ENCODE data around the gene ARHGAP15.
A peak's percentile ranks its signal among the peaks of the same experiment; 100 is the strongest.

The ARHGAP15 gene

DNA sequence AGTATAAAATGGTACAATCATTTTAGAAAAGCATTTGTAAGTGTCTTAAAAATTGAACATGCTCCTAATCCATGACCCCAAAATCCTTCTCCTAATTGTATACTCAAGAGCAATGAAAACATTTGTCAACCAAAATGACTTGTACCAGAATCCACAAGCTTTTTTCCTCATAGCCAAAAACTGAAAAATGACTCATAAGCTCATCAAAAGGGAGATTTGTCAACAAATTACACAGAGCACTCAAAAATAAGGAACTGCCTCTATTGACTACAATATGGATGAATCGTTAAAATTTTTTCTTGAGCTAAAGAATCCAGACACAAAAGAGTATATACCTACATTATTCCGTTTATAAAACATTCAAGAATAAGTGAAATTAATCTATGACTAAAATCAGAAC, 544.8 kb downstream of the ARHGAP15 start:
- DNase-seq = no peak

DNA sequence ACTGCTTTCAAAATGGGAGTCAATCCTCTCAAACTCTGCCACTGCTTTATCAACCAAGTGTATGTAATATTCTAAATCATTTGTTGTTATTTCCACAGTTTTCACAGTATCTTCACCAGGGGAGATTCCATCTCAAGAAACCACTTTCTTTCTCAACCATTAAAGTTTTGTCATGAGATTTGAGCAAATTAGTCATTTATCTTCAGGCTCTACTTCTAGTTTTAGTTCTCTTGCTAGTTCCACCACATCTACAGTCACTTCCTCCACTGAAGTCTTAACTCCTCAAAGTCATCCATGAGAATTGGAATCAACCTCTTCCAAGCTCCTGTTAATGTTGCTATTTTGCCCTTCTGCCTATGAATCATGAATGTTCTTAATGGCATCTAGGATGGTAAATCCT, 545.8 kb downstream of the ARHGAP15 start:
- DNase-seq = no peak

DNA sequence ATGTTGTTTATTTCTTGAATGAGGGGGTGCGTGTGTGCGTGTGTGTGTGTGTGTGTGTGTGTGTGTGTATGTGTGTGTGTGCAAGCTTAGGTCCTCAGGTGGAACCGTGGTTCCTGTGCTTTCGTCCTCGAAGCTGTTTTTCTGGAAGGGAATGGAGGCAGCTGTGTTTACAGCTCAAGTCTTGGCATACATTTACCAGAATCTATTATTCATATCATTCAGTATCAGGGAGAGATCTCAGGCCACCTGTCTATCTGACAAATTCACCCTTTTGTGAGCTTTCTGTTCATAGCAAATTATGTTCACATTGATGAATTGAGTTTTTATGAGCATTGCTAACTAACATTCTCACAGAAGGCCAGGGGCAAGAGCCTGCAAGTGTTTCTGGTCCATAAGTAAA, 550.4 kb downstream of the ARHGAP15 start:
- DNase-seq = peak; percentile 57

DNA sequence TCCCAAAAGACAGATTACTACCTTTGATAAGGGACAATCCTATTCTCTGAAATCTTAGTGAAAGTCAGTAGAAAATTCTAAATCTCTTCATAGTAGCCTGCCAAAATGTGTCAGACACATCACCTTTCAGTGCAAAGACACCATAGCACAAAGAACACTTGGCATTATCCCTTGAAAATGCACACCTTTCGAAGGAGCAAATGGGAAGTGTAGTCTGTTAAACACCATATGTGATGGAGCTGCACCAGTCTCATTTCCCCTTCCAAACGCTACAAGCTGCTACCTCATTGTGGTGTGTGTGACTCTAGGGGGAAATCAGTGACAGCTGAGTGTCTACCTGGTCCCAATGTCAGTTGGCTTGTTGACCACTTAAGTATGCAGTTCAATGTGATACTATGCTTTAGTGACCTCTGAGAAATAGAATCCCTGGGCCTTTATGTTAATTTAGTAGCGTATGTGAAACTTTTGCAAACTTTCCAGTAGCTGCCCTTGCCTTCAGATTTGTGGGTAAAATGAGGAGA, 551.7 kb downstream of the ARHGAP15 start:
- no peak for DNase-seq

DNA sequence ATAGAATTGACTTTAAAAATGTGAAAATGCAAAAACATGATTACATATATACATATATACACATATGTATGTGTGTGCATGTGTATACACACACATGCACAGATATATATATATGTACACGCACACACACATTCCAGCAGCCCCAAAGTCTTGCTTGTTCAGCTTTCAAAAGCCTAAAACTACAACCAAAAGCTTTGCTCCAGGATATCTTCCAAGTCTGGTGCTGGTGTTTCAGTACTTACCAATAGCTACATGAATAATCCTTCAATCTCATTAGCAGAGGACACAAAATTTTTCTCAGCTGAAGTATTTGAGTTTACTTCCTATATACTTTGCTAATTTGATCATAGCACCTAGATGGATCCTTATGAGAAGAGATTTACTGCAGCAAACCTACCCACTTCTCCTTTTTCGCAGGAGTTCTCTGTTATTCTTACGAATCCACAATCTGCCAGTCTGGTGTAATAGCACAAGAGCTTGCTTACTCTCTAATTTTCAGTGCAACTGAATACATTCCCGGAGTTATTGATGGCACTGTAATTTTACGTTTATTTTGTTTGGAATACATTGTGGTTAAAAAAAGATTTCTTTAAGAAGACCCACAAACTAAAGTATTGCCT, 553.3 kb downstream of the ARHGAP15 start:
- DNase-seq = peak; percentile 30

DNA sequence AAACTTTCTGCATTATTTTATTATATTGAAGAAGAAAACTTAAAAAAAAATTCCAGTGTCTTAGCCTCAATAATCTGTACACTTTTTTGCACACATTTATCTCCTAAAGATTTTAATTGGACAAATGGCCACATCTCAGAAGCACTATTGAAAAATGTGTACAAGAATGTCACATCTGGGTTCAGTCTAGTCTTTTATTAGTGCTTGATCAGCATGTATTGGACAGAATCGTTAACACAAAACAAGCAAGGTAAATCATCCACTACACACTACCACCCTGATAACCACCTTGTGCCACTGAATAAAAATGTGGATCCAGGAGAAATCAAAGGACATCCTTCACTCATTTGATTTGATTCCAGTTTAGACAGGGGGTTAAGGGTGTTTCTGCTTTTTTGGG, 554.8 kb downstream of the ARHGAP15 start:
- no peak for DNase-seq

DNA sequence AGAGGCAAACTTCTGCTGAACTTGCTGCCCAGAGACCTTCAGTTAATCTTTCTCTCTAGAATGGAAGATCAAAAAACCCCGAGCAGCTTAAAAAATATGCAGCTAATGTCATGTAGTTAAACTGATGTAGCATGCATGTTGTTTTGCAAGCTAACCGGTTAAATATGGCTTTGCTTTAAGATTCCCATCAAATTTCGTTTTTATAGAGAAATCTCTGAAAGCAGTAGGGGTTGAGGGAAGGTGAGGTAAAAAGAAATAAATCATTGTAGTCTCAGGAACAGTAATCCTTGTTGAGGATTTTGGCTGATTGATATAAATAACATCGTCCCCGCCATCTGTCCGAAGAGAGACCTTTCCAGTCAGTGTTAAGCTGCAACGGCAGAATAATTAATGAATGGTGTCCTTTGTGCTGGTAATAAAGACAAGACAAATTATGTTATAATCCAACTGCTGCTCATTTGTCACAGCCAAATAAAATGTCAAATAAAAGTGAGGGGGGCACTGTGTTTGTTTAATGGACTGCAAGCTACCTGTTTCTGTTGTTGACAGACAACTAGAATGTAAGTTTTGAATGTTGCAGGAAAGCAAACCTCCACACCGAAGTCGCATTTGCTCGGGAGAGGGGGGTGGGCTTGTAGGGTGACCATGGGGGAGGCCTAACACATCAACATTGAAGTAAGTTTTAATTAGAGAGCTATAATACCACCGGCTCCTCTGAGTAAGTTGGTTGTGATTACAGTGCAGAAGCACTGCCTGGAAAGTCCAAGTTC, 555.5 kb downstream of the ARHGAP15 start:
- DNase-seq = peak; percentile 67

DNA sequence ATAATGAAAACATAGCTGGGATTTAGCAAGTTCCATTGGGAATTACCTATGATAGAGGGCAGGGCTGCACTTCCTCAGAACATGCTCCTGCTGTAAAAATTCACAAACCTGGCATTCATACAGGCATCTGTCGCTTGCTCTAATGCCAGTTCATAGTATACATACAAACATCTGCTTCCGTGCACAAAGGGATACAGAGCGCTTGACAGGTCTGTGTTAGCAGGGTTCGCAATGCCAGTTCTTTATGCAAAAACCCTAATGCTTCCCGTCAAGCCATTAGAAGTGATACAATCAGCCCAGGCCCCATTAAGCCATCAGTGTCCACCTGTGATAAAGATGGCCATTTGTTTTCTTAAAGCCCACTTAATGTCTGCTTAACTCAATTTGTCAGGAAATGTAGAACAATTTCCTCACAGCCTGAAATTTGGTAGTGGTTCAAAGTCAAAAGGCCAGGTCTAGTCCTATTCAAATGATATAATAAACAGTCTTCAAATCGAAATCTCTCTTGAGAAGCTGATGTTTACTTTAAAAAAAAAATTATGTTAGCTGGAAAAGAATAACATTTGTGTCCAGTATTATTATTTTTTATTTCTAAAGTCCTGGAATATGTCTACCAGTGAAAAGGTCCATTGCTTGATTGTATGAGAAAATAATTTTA, 556.3 kb downstream of the ARHGAP15 start:
- DNase-seq = peak; percentile 75

DNA sequence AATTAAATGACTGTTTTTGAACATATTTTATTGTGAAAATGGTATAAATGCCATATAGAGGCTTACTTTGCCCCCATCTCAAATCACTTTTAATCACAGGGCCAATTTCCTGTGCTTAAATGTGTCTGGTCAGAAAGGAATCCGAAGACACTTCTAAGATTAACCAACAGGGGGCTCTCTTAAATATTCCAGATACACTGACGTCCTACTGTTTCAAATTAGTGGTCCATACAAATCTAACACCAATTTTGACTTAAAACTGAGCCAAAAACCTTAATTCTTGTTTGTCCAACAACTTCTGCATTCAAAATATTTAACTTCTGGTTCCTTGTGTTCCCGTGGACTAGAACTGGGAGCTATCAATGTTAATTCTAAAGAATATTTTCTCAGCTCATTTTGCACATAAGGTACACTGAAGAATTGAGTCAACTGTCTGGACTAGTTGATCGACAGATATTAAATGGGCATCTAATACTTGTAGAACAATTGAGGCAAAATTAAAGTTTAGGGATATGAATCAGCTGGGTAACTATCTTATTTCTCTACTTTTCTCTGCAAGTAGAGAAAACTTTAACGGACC, 557.5 kb downstream of the ARHGAP15 start:
- DNase-seq = peak; percentile 25

DNA sequence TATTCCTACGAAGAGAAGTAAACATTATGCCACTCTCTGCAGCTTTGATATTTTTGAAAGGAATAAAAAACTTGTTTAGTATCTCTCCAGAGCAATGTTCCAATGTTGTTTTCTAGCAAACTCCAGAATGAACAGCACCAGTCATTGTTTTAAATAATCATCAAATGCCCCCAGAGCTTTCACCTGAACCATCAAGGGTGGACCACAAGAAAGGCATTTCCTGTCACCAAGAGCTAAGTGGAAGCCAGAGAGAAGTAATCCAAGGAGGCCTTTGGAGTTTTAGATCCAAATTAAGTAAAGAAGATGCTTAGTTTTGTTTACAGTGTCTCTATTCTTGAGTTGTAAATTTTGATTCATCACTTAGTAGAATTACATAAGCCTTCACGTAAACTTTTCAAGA, 559.0 kb downstream of the ARHGAP15 start:
- no peak for DNase-seq

DNA sequence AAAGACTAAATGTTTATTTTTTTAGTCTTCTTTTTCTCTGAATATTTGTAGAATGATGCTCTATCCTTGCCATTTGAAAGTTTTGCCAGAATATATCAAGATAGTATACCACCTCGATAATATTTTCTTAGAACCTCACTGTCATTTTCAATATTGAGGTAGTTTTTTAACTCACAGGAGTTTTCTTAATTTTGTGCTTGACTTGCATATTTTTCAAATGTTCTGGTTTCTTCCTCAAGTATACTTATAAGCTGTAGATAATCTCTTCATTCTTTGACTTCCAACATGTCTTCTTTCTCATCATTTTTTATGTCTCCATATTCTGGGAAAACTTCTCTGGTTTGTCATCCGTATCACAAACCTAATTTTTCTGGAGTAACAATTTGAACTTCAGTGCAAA, 559.6 kb downstream of the ARHGAP15 start:
- DNase-seq = no peak

DNA sequence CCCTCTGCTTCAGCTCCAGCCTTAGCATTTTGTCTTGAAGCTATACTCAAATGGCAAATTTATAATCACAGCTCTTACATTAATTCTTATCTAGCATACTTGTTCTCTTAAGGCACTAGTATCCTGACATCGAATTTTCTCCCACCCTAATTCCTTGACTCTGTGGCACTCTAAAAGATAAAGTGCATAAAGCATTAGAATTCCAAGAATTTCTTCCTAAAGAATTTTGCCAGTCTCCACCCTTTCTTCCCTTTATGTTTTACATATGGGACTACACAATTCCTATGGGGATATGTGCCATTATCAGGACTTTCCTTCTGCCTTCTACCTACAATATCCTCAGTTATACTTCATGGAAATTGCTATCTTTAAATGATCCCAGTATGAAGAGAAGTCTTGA, 560.3 kb downstream of the ARHGAP15 start:
- DNase-seq = no peak

DNA sequence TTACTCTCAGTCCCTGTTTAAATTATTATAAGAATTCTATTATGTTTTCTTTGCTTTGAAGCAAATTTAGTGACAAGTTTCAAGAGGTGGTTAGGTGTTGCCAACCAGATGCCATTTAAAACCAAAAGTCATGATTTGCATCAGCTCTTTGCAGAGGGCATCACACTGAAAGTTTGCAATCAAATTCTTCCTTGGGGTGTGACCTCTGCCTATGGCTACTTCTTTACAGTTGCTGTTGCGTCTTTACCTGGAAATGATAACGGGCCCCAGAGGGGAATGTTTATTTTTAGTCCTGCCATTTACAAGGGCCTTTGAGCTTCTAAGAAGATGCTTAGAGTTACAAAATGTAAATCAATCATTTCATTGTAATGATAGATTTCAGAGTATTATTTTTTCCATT, 561.0 kb downstream of the ARHGAP15 start:
- no peak for DNase-seq

DNA sequence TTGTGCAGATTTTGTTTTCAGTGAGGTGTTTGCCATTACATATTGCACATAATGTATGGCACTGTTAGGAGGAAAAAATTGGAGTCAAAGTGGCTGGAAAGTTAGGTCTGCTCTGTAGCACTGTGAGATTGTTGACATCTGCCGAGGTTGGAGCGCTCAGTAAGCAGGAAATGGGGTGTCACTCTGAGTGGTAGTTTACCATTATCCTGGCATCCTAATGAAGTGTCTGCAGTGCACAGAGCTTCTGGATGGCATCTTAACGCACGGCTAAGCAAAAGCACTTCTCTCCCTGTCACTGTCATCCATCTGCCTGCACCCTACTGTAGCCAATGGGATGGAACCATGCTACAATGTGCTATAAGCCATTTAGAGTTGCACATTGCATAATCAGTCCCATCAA, 561.9 kb downstream of the ARHGAP15 start:
- no peak for DNase-seq

DNA sequence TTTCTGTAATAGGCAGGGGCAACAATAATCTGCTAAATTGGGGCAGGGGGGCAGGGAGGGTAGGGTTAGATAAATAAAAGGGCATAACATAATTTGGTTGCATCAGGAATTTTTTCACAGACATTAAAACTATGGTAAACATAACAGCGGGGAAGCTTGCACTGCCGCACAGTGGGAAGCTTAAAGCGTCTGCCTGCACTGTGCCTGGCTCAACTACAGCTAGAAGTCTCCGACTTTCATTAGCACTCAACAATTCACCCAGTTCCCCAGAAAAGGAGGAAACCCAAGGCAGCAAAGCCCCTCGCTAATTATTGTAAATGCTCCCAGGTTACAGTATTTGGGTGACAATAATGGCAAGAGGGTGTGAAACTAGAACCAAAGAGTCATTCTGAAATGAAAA, 562.9 kb downstream of the ARHGAP15 start:
- DNase-seq = no peak

DNA sequence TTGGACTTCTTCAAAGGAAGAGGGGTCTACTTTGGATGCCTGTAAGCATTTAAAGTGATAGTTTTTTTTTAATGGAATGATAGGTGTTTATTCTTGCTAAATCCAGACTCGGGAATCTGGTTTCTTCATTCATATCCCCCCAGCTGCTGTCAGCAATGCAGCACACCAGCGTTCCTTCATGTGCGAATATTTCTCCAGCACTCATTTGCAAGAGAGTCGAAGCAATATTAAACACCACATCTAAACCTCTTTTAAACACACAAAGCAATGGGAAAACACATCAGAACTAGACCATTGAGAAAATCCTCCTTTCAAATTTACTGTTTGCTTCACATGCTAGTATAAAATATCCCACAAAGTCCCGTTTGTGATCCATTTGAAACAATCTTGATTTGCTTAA, 563.7 kb downstream of the ARHGAP15 start:
- DNase-seq = no peak

DNA sequence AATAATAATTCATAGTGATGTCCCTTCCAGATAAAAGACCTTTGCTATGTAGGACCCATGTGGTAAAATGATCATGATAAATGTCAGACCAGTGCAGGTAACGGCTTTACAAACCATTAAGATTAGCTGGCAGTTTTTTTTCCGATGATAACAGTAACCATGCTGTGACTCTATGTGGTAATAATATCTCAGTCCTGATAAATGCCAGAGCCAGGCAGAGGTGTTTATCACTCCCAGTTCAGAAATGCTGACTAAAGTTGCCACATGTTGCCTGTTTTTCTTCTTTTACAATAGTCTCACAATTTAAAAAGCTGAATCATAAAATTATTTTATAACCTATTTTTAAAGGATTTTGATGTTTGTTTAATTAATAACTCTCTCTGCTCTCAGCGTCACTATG, 565.1 kb downstream of the ARHGAP15 start:
- DNase-seq = no peak

DNA sequence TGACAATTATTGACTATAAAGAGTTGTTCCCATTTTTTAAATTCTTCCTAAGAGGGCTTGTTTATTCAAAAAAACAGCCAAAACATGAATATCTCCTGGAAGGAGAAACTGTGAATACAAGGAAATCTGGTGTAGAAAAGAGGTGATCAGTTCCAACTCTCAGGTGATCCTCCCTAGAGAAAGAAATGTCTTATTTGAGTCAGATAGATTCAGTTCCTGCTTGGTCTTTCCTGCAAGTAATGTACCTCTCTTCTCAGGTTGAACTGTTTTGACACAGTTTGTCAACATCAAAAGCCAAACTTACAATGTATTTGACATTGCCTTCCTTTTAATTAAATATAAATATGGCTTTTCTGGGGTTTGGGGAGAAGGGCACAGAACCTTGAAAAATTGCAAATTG, 567.4 kb downstream of the ARHGAP15 start:
- DNase-seq = no peak

DNA sequence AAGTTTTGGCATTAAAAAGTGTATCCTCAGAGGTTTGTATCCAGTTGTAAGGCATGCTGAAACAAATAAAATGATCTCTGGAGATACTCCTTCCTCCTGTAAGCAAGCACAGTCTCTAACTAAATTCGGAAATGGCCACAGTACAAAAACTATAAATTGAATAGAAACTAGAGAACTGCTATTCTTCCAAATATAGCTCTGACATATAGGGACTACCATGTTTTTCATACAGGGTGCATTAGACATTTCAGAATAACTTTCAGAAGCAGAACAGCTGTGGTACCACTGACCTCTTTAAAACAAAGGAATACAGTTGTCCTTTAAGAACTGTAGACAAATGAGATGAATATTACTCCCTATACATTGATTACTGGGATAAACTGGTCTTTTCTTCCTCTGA, 568.5 kb downstream of the ARHGAP15 start:
- no peak for DNase-seq

DNA sequence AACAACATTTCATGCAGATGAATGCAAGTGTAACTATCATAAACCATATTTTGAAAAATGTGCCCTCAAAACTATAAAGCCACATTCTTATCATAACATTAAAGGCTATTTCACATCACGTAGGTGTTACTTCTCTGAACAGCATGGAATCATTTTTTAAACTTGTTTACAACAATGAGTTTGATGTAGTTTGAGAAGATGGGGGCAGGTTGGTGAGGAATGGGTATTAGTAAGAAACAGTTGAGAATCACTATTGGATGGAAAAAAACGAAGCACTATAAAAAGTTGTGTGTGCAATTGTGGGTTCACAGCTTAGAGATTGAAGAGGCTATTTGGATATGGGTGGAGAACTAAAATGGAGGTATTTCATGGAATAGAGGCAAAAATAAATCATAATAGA, 569.1 kb downstream of the ARHGAP15 start:
- no peak for DNase-seq

DNA sequence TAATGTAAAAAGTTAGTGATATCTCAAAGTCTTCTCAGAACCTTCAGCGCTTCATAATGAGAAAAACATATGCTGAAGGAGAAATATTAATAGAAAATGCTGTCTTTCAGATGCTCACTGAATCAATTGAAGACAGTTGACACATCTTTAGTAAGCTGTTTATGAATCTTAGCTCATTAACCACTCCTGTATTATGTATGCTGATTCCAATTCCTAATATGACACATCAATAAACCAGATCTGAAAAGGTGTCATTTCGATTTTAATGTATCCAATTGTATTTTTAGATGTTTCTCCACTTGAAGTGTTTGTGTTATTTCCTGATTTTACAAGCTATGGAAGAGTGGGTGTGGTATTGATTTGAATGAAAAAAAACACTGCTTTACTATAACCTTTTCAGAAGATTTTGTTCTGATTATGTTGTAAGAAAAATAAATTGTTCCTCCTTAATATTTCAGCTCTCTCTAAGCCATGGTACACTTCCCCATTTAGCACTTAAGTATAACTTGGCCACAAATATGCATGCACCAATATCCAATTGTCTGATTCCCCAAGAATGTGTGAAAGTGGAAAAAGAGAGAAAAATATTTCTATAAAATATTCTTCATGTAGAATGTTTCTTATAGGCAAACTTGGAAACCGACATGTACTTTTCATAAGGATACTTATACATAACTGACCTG, 569.8 kb downstream of the ARHGAP15 start:
- no peak for DNase-seq

DNA sequence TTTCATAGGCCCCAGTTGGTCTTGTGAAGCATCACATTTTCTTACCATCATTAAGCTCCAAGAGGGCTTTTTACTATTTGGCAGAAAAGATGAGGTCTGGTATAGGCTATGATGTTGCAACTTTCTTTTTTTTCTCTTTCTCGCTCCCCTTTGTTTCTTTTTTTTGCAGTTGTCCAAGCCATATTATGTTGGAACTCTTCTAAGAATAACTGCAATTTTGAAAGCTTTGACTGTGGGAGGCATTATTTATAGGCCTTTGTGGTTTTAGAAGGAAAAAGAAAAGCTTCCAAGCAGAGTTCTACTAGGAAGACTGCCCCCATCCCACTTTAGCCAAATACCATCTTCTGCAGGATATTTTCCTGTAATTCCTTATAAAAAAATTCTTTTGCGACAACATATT, 571.6 kb downstream of the ARHGAP15 start:
- no peak for DNase-seq

DNA sequence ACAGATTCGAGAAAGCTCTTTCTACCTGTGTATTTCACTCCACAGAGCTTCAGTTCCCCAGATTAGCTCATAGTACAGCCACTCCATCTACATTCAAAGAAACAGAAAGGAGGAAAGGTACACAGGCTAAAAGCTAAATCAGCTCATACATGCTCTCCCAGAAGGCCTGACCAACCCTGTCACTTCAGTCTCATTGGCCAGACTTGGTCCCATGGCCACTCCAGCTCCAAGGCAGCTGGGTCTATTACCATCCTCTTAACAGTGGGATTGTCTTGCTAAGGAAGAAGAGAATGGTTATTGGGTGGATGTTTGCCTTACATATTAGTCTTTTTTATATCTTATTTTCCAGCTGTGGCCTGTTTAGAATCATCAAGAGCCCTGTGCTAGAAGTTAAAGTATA, 572.6 kb downstream of the ARHGAP15 start:
- DNase-seq = no peak
